ENCODE measurements around the gene TBC1D21.

The TBC1D21 gene

DNA sequence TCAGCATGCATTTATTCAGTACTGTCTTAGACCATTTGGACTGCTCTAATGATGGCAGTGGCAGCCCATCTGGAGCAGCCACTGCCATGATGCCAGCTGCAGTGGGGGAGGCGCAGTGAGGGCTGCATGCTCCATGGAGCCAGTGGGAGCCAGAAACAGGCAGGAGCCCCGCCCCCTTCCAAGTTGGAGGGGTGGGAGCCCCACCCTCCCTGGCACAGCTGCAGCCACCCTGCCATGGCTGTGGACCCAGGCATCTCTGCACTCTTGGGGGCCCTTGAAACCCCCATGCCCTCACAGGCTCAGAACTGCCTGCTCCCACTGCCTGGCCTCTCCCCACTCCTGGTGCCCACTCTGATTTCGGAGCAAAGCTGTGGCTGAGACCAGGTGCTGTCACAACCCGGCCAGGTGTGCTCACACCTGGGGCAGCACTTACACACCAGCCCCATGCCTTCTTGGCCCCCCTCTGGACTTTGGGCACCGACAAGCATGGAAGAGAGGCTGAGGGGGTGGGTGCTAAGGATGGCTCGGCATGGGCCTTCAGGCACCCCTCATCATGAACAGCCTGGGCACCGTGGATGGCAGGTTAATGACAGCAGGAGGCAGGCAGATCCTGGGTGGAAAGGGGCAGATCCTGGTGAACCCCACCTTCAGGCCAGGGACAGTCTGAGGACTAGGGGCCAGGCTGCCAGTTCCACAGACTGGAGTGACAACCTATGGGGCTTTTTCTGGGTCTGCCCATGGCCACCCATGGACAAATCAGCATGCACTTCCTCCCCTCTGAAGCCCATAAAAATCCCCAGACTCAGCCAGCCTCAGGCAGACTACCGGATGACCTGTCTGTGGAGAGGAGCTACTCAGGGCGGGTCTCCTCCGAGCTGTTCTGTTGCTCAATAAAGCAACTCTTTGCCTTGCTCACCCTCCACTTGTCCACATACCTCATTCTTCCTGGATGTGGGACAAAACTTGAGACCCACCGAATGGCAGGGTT lies 18.3 kb downstream of the TBC1D21 start:
- no peak overlapping the region for H3K4me3 ChIP-seq (ENCODE audit: low read depth, low read length)
- DNase-seq (ENCODE audit: low read depth, low spot score): no peak
- TF ChIP-seq, protein P1, sequence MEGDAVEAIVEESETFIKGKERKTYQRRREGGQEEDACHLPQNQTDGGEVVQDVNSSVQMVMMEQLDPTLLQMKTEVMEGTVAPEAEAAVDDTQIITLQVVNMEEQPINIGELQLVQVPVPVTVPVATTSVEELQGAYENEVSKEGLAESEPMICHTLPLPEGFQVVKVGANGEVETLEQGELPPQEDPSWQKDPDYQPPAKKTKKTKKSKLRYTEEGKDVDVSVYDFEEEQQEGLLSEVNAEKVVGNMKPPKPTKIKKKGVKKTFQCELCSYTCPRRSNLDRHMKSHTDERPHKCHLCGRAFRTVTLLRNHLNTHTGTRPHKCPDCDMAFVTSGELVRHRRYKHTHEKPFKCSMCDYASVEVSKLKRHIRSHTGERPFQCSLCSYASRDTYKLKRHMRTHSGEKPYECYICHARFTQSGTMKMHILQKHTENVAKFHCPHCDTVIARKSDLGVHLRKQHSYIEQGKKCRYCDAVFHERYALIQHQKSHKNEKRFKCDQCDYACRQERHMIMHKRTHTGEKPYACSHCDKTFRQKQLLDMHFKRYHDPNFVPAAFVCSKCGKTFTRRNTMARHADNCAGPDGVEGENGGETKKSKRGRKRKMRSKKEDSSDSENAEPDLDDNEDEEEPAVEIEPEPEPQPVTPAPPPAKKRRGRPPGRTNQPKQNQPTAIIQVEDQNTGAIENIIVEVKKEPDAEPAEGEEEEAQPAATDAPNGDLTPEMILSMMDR (IDR thresholded peaks at IDR 0.05; ENCODE audit: low read depth, low read length): no peak
- in situ Hi-C loops (cut with HindIII; ENCODE audit: low sequenced_read_pairs): no loop called here

DNA sequence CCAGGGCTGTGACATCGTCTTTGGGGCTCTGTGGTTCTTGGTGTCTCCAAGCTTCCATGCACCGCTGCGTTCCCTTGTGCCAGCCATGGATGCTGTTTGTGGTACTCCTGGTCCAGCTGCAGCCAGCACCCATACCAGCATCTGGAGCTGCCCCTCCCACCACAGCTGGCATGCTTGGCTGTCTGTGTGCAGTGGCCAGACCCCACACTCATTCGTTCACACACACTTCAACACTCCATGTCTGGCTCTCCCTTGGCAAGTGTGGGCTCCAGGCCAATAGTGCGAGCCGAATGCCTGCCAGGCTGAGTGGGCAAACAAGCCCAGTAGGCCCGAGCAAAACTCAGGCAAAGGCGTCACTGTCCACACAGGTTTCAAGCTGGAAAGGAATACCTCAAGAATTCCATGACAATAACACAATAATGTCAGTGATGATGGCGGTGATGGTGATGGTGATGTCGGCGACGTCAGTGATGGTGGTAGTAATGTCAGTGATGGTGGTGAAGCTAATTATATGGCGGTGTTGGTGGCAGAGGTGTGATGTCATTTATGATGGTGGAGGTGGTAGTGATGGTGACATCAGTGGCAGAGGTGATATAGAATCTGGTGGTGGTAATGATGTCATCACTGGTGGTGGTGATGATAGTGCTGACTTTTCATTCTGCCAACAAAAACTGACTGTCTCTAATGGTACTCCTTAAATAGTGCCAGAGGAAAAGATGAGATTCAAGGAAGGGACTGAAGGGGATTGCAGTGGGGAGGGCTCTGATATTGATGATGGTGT lies 19.3 kb downstream of the TBC1D21 start:
- TF ChIP-seq, protein P1 (IDR thresholded peaks at IDR 0.05; ENCODE audit: low read depth, low read length): no peak
- no peak overlapping the region for H3K4me3 ChIP-seq (ENCODE audit: low read depth, low read length)
- DNase-seq (ENCODE audit: low read depth, low spot score): no peak
- in situ Hi-C loops (cut with HindIII; ENCODE audit: low sequenced_read_pairs): no loop called here

DNA sequence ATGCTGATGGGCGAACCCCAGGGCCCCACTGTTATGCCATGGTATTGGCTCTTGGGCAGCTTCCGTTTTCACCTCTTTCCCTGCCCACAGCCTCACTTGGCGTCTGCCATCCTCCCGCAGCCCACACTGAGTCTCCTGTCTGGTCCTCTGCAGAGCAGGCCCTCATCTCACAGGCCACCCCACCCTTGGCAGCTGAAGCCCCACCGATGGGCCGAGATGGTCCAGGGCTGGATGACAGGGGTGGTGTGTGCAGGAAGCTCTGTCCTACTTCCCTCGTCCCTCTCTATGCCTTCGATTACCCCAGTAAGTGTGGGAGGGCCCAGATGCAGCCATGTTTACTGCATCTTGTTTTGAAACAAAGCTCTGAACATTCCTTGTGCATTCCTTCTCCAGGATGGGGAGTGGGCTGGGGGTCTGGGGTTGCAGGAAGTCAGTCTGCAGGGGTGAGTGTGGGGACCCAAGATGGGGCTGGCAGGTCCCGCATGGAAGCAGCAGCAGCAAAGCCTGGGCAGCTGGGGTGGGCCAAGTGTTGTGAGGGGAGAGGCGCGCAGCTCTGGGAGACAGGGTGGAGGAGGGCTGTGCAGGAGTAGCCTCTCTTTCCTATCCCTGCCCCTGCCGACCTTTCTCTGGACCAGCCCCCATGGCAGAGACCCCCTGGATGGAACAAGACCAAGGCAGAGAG lies 20.9 kb downstream of the TBC1D21 start:
- no peak for DNase-seq (ENCODE audit: low read depth, low spot score)
- in situ Hi-C loops (cut with HindIII; ENCODE audit: low sequenced_read_pairs): no loop called here
- H3K4me3 ChIP-seq (ENCODE audit: low read depth, low read length): no peak overlapping the region
- TF ChIP-seq, protein P1 (IDR thresholded peaks at IDR 0.05; ENCODE audit: low read depth, low read length): no peak

DNA sequence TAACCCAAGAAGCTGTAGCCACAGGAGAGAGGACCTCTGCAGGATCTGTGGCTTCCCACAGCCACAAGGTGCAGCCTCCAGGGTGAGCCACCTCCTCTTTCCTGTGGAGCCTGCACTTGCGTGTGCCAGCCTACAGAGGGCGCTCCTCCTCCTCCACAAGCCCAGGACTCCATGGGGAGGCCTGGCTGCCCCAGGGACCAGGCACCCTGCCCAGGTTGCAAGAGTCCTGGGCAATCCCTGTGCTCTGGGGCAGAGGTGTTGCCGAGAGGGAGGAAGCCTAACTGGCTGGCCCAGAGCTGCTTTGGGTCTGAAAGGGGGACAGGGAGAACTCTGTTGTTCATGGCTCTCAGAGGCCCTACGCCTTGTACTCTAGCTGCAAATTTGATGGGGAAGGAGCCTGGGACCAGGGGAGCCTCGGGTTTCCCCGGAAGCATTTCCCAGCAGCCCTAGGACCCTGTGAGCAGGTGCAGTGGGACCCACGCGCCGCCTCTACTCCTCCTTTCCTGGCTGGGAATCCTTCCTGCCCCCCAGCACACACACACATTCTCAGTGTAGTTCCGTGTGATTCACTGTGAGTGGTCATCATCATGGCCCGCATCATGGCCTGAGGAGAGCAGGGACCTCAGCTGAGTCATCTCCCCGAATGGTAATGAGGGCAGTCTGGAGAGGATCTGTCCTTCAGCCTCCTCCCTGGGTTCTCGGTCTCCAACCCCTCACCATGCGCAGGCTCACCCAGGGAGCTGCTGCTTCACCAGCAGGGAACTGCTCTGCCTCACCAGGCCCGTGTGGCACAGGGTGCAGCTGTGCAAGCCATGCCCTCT lies 24.3 kb downstream of the TBC1D21 start:
- no peak overlapping the region for H3K4me3 ChIP-seq (ENCODE audit: low read depth, low read length)
- peak; percentile 88 for DNase-seq (ENCODE audit: low read depth, low spot score)
- TF ChIP-seq, protein P1 (IDR thresholded peaks at IDR 0.05; ENCODE audit: low read depth, low read length): peak; percentile 99
- in situ Hi-C loops (cut with HindIII; ENCODE audit: low sequenced_read_pairs): no loop called here

DNA sequence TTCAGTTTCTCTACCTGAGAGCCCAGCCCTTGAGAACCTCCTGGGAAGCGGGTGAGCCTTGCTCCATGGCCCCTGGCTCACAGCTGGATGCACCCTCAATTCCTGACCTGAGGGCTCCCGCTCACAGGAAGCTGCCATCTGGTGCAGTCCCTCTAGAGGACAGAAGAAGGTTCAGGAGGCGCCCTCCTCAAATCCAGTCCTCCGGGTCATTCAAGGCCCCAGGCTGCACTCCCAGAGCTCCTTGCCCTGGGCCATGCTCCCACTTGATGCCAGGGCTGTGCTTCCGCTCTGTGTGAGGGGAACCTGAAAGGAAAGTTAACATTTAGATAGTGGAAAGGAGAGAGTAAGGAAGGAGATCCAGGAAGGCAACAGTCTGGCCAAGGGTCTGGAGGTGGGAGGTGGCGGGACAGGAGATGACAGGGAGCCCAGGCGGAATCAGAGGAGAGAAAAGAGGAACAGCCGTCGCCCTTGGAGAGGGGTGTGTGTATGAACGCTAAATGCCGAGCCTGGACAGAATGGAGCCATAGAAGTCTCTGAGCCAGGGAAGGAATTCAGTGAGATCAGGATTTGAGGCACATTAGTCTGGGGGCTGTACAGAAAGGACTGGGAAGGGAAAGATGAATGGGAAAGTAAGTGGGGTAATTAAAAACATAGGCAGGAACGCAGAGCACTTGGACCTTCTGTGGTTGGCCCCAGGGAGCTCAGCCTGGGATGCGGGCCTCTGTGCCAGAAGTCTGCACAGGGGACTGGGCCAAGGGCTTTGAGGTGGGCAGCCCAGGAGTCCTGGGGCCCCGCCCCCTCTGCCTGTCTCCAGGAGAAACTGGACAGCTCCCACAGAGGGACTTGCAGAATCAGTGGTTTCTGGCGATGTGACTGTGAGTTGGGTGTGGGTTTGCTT lies 26.1 kb downstream of the TBC1D21 start:
- no peak overlapping the region for H3K4me3 ChIP-seq (ENCODE audit: low read depth, low read length)
- DNase-seq (ENCODE audit: low read depth, low spot score): peak; percentile 55
- TF ChIP-seq, protein P1 (IDR thresholded peaks at IDR 0.05; ENCODE audit: low read depth, low read length): no peak
- in situ Hi-C loops (cut with HindIII; ENCODE audit: low sequenced_read_pairs): no loop called here

Measured in astrocyte of the spinal cord (primary cell).